ENCODE data around the gene ARID3A. TPM values are rescaled to one million over a fixed set of nuclear protein-coding genes. Genes with fewer than 3 reads are reported as not detected.
A peak's percentile ranks its signal among the peaks of the same experiment; 100 is the strongest.

The ARID3A gene
- total RNA-seq, 1 donor from 2014 or later, result 70.6 TPM

GRCh38 chr19:963486-963951, 37.7 kb downstream of the ARID3A start:
- Mint-ChIP-seq H3K4me1 (peaks cover 29% of the 10 kb centered on the region), H3K4me3 (no peak overlapping the region), H3K9me3 (peaks cover 4% of the 10 kb centered on the region), H3K36me3 (peaks cover 33% of the 10 kb centered on the region), H3K27ac (peak overlapping the region; percentile 65), H3K27me3 (ENCODE audit: low read depth) (no peaks in the 10 kb centered on the region)
- TF ChIP-seq CTCF (IDR thresholded peaks at IDR 0.05; ENCODE audit: unreplicated experiment), result no peak
- no peak for DNase-seq (ENCODE audit: low spot score in 2 of 2, unreplicated experiment in 2 of 2)

- no peak for DNase-seq (ENCODE audit: low spot score in 2 of 2, unreplicated experiment in 2 of 2)
- H3K27ac Mint-ChIP-seq, result no peak overlapping the region
- no peak for TF ChIP-seq CTCF (IDR thresholded peaks at IDR 0.05; ENCODE audit: unreplicated experiment)
- peaks cover 33% of the 10 kb centered on the region for H3K36me3 Mint-ChIP-seq
- H3K27me3 Mint-ChIP-seq (ENCODE audit: low read depth), result no peaks in the 10 kb centered on the region
- H3K4me3 Mint-ChIP-seq, result no peak overlapping the region
- peaks cover 23% of the 10 kb centered on the region for H3K4me1 Mint-ChIP-seq
- peaks cover 4% of the 10 kb centered on the region for H3K9me3 Mint-ChIP-seq
Observed at GRCh38 chr19:964116-964520, 38.3 kb downstream of the ARID3A start.

- Mint-ChIP-seq H3K36me3 (peaks cover 31% of the 10 kb centered on the region), H3K4me1 (peaks cover 17% of the 10 kb centered on the region), H3K27ac (peak overlapping the region; percentile 53), H3K27me3 (ENCODE audit: low read depth) (no peaks in the 10 kb centered on the region), H3K4me3 (no peak overlapping the region), H3K9me3 (peaks cover 4% of the 10 kb centered on the region)
- TF ChIP-seq CTCF (IDR thresholded peaks at IDR 0.05; ENCODE audit: unreplicated experiment), result no peak
- DNase-seq (ENCODE audit: low spot score in 2 of 2, unreplicated experiment in 2 of 2), result no peak
Observed at GRCh38 chr19:964761-965694, 39.2 kb downstream of the ARID3A start.

DNA sequence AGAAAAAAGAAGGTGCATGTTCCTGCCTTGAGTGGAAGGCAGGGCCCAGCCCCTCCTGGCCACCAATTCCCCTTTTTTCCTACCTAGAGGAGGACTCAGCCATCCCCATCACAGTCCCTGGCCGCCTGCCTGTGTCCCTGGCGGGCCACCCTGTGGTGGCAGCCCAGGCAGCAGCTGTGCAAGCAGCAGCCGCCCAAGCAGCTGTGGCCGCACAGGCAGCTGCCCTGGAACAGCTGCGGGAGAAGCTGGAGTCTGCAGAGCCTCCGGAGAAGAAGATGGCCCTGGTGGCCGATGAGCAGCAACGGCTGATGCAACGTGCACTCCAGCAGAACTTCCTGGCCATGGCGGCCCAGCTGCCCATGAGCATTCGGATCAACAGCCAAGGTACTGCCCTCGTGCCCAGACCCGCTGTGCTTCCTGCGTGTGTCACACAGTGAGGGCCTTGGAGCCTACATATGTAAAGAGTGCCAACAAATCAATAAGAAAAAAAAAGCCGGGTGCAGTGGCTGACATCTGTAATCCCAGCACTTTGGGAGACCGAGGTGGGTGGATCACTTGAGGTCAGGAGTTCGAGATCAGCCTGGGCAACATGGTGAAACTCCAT, 40.8 kb downstream of the ARID3A start:
- Mint-ChIP-seq H3K36me3 (peaks cover 36% of the 10 kb centered on the region), H3K4me1 (peaks cover 11% of the 10 kb centered on the region), H3K27me3 (ENCODE audit: low read depth) (no peaks in the 10 kb centered on the region), H3K27ac (no peak overlapping the region), H3K4me3 (no peak overlapping the region), H3K9me3 (peaks cover 4% of the 10 kb centered on the region)
- TF ChIP-seq CTCF (IDR thresholded peaks at IDR 0.05; ENCODE audit: unreplicated experiment), result no peak
- DNase-seq (ENCODE audit: low spot score in 2 of 2, unreplicated experiment in 2 of 2), result no peak

DNA sequence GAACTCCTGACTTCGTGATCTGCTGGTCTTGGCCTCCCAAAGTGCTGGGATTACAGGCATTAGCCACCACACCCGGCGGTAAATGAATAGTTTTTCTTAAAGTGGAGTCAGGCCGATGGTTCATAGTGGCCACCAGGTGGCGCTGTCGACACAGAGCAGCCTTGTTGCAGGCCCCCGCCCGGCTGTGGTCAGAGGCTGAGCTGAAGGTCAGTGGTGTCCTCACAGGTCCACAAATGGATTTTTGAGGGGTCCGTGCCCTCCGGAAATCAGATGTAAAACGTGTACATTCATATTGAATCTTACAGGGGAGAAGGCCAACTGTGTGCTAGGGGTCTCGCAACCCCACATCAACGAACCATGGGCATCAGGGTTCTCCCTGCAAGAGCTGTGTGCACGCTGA, 44.9 kb downstream of the ARID3A start:
- Mint-ChIP-seq H3K9me3 (no peaks in the 10 kb centered on the region), H3K27ac (no peak overlapping the region), H3K4me1 (no peaks in the 10 kb centered on the region), H3K27me3 (ENCODE audit: low read depth) (no peaks in the 10 kb centered on the region), H3K4me3 (no peak overlapping the region), H3K36me3 (peaks cover 27% of the 10 kb centered on the region)
- TF ChIP-seq CTCF (IDR thresholded peaks at IDR 0.05; ENCODE audit: unreplicated experiment), result peak; percentile 83
- no peak for DNase-seq (ENCODE audit: low spot score in 2 of 2, unreplicated experiment in 2 of 2)
